GM19043 (cell line): Measurements from ENCODE around the gene ADAMTSL3.
"Not testable (repeated sequence)": the region's sequence is repeated elsewhere in the genome, so short reads cannot be mapped to it uniquely, and the experiment has no call there.

Experiments
- ATAC-seq: cut with Tn5 transposase; IDR thresholded peaks from one replicate; pipeline ENCODE4 v1.9.1; 2021; ENCODE audit warnings: low read depth; ENCODE audit not compliant: unreplicated experiment

The ADAMTSL3 gene

DNA sequence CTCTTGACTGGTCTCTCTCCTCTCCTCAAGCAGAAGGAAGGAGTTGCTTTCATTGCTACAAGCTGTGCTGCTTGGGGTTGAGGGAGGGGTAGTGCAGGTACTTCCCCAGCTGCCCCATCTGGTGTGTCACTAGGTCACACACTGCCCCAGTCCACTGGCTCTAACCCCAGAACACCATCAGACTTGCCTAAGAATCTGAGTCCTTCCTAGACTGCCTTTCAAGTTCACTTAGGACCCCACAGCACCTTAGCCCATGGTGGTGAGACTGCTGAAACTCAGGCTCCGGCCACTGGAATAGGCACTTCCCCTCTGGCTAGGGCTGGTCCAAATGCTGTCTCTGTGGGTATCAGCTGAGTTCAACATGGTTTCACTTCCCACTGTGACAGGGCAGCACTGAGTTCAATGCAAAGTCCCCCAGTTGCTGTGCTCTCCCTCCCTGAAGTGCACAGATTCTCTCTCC lies 301.9 kb downstream of the ADAMTSL3 start:
- ATAC-seq = peak; percentile 97

DNA sequence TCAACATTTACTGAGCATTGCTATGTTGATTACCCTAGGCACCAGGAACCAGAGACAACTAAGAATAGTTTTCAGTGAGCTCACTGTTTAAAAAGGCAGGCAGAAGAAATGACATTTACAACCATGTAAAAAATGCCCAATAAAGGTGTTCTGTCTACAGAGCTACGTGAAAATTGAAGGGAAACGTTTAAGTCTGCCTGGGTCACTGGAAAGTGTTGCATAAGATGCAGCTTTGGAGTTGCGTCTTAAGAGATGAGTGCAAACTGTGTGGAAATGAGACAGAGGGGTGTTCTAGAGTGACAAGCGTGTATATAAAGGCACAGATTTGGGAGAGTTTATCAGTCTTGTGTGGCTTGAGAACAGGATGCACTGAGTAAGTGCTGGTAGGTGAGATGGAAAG lies 303.0 kb downstream of the ADAMTSL3 start:
- no peak for ATAC-seq

DNA sequence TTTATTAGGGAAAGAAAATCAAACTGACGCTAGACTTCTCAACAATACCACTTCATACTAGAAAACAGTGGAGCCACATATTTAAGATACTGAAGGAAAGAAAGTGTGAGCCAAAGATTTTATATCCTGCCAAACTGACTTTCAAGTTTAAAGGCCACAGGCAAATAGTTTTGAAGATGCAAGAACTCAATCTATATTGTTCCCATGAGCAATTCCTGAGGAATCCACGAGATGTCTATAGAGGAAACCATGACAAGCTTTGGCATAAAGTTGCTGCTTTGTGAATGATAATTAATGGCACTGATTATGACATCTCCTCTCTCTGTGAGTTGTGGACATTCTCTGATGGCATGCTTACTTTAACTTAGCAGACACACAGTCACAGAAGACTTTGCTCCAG lies 305.6 kb downstream of the ADAMTSL3 start:
- no peak for ATAC-seq

DNA sequence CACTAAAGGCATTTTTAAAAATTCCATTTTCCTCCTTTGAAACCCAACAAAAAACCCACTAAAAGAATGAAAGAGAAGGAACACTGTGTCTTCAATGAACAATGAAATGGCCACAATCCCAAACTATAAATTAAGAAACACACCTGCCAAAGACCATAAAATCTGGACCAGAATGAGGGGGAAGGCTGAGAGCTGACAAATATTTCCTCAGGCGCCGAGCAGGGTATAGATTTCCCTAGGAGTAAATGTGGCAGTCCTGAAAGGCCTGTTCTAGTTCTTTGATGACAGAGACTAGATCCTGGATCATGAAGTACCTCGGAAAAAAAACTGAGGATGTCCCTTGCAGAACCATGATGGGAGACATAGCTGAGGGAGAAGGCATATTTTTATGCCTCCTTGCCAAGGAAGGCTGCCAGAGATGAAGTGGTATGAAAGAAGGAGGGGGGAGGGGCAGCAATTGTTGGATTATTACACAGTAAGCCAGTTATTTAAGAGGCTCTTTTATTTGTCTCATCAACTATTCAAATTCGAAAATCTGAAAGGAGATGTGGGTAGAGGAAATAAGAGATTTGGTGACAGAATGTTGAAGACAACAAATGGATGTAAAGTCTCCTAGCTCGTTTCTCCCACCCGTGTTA lies 306.4 kb downstream of the ADAMTSL3 start:
- no peak for ATAC-seq

DNA sequence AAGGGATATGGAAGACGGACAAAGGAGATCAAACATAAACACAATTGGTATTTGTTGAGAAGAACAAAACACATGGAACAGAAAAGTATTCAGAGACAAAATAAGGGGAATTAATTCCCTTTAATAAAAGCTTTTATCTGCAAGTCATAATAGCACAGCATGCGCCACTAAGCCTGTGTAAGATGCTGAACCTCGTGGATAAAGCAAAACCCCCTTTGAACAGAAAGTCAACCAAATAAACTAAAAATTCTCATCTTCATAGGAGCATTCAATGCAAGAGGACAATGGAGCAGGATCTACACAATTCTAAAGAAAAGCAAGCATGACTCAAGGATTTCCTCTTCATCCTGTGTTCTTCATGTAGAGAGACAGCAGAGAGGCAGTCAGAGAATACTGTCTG lies 307.4 kb downstream of the ADAMTSL3 start:
- no peak for ATAC-seq

DNA sequence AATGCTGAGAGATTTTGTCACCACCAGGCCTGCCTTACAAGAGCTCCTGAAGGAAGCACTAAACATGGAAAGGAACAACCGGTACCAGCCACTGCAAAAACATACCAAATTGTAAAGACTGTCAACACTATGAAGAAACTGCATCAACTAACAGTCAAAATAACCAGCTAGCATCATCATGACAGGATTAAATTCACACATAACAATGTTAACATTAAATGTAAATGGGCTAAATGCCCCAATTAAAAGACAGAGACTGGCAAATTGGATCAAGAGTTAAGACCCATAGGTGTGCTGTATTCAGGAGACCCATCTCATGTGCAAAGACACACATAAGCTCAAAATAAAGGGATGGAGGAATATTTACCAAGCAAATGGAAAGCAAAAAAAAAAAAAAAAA lies 311.0 kb downstream of the ADAMTSL3 start:
- ATAC-seq = not testable (repeated sequence)

DNA sequence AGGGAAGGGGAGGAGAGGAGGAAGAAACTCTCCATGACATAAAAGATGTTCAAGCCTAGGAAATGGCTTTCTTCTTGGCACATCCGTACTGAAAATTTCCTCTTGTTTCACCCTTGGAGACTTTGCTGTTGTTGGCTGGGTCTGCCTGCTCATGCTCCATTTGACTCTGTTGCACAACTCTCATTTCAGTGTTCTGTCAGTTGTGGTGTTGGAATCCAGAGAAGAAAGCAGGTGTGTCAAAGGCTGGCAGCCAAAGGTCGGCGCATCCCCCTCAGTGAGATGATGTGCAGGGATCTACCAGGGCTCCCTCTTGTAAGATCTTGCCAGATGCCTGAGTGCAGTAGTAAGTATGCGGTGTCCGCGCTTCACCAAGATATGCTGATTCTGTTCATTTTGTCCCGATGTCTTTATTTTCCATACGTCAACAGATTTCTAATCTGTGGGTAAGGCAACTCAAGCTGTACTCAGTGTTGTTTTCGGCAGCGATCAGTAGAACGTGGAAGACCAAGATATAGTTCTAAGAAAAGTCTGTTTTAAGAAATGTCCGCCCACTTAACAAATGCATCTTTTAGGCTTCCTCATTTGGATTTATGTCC lies 316.5 kb downstream of the ADAMTSL3 start:
- no peak for ATAC-seq

DNA sequence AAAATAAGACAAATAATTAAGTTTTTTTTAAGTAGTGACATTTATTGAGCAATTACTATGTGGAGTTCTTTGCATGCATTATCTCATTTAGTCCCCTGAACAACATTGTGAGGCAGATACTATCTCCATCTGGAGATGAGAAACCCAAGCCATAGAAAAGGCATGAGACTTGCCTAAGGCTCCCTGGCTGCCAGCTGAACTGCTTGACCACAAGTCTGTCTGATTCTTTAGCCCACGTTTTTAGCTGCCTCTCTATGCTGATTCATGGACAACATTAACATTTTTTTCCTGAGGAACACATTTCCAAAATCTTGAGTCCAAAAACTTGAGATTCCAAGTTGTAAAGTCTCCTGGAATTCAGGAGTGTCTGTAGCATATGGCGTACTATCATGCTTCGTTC lies 318.1 kb downstream of the ADAMTSL3 start:
- no peak for ATAC-seq

DNA sequence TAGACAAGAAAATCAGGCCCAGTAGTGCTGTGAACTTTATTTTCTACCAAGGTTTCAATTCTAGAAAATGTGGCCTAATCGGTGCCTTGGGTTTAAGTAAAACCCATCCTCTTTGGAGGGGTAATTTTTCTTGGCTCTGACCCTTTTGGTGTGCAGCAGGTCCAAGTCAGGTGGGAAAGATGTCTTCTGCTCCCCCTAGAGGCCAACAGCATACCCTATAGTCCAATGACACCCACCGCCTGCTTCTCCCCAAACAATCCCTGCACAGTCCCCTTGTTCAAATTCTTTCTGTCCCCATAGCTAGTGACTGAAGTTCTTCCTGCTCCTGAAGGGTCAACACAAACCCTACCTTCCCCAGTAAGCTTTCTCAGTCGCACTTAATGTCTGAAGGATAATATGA lies 319.9 kb downstream of the ADAMTSL3 start:
- ATAC-seq = peak; percentile 70

DNA sequence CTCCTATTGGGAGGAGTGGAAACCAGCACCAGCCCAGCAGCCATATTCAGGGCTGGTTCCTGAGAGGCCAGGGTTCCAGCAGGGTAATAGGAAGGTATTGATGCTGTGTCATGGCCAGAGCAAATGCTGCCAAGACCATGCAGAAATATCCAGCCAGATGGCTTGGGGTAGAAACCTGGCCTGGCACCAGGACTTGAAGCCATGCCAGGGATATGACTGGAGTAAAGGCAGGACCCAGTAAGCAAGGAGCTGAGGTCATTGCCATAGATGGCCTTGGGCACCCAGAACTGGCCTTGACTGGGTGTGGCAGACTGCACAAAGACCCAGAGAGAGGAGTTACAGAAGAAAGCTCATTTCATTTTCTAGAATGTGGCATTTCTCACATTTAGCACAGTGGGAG lies 324.1 kb downstream of the ADAMTSL3 start:
- ATAC-seq = no peak

DNA sequence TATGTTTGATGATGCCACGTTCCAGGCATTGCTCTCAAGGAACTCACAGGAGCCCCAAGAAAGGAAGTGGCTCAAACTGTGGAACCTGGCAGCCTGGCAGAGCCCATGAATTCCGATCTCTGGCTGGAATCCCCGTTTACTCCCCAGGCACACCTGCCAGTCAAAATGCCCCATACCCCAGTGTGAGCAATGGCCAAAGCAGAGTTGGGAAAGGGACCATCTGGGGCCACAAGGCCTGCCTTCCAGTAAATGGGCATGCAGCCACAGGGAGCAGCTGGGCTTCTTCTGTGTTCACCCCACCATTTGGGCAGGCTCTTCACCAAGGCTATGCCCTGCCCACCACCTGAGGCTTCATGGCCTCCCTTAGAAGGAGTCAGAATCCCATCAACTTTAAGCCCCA lies 324.7 kb downstream of the ADAMTSL3 start:
- ATAC-seq = no peak

DNA sequence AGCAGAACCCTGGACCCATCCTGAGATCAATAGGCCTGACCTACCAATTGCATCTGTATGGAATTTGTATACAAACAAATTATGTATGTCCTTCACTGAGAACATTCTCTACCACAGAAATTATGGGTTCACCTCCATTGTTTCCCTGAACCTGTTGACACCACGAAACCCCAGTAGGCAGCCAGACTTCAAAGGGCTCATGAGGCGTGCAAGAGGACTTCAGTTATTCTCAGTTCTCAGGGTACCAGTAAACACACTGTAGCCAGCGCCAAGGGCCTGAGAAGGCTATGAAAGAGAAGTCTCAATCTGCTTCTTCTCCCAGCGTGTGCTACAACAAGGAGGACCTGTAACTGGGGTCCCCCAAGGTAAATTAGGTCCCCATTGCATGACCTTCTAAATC lies 326.7 kb downstream of the ADAMTSL3 start:
- ATAC-seq = no peak

DNA sequence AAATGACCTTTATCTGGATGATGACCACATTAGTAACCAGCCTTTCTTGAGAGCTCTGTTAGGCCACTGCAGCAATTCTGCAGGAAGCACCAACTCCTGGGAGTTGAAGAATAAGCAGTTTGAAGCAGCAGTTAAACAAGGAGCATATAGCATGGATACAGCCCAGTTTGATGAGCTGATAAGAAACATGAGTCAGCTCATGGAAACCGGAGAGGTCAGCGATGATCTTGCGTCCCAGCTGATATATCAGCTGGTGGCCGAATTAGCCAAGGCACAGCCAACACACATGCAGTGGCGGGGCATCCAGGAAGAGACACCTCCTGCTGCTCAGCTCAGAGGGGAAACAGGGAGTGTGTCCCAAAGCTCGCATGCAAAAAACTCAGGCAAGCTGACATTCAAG lies 328.8 kb downstream of the ADAMTSL3 start:
- no peak for ATAC-seq

DNA sequence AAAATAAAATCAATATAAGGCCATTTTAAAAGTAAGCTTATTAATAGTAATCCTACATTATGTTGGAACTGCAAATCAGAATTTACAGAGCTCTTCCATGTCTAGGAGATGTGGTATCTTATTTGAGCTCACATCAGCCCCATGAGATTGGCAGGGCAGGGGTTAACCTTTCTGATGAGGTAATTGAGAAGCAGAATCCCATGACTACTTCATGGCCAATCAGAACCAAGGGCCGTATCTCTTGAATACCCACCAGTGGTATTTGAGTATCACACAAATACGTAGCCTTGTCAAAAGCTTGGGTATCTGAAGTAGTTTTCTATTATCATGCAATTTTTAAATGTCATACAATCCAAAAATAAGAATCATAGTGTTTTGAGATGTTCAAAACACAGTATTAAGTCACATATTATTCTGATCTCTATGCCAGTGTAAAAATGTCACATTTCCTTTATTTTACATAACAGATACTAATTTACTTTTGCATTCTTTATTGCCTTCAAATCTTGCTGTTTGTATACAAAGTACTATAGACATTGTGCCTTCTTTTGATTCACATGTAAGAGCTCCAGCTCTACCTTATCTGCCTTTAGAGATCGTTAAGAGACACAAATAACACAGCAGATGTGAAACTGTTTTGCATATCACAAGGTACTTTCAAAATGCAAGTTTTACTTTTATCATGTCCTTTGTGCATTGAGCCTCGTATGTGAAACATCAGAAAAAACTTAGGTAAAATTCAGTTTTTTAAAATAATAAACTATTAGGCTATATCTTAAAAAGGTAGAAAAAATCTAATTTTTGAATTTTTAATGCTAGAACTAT lies 329.9 kb downstream of the ADAMTSL3 start:
- peak; percentile 71 for ATAC-seq

DNA sequence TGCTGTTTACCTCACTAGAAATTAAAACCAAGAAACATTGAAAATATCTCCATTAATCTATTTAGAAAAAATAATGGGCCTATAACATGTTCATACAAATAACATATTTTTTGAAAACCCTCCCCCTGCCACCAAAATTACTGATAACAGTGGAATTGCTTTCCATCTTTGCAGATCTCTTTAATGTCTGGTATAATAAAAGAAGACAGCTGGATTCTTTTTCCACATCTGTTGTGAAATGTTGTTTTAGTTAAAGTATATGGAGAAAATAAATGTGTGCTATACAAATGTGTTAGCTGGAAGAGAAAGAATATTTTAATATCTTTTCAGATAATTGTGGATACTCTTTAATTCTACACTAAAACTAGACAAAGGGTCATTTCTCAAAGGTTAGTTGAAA lies 330.7 kb downstream of the ADAMTSL3 start:
- ATAC-seq = no peak

DNA sequence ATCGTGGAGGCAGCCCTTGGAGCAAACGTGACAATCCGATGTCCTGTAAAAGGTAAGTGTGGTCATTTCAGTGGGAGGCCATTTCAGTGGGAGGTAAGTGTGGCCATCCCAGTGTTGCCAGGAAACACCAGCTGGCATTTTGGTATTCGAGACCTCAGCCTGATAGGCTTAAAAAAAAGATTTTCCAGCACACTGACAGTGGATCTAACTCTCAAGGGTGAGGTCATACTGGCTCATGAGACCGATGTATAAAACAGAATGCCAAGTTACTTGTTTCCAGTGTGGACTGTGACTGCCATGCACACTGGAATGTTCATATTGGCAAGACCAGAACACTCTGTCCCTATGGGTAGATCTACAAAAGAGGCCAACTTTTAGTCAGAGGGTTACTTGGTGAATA lies 337.2 kb downstream of the ADAMTSL3 start:
- no peak for ATAC-seq

DNA sequence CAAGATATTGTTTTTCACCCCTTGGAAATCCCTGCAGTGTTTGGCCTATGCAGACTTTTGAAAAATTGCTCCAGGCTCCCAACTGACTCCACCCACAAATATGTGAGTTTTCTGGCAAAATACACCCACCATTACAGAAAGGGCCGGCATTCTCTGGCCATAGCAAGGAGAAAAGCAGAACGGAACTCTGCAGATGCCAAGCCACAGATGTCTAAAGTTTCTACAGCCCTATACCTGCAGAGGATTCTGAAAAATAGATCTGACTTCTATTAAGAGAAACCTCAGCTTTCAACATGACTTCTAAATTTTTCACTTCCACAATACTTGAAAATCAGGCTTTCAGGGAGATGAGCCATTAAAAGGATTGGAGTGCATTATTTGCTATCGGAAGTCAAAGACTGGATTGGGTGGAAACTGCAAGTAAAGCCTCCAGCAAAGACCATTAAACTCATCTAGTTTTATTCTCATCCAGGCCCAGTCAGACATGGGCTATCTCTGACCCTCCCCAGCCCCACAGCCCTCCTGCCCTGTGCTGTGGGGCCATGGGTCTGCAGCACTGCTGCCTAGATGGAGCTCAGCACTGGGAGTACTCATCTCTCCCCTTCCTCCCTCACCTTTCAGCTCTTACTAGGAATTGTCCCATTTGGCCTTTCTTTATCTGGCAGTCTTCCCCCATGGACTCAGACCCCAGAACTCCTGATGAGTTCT lies 338.6 kb downstream of the ADAMTSL3 start:
- peak; percentile 77 for ATAC-seq

DNA sequence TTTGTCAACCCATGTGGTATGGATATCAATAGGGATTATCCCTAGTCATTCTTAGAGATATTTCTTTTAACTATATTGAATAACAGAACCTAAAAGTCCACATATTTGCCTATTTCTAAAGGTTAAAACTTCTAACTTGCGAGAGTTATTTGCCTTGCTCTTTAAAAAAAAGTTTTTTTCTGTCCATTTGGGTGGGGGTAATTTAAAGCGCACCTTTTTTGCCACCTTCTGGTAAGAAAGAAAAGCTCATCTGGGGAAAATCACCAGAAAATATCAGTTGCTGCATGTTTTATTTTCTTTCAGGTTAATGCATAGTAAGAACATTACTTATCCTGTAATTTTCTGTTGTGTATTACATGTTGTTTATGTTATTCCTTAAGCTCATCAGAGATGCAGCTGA lies 339.7 kb downstream of the ADAMTSL3 start:
- ATAC-seq = no peak

DNA sequence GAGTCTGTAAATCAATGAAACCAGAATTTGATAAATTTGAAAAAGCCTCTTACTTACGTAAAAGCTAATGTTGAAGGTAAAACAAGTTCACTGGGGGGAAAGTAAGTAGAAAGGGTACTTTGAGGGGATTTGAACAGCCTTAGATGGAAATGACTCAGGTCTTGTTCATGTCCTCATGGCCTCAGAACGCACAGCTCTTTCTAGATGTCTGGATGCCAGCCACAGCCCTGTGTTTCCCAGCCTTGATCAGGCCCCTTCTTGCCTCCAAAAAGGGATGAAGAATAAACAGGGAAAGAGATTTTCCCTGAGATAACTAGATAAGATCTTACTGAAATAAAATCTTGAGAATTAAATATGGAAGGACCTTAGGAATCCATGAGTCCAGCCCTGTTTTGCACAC lies 344.6 kb downstream of the ADAMTSL3 start:
- ATAC-seq = no peak

DNA sequence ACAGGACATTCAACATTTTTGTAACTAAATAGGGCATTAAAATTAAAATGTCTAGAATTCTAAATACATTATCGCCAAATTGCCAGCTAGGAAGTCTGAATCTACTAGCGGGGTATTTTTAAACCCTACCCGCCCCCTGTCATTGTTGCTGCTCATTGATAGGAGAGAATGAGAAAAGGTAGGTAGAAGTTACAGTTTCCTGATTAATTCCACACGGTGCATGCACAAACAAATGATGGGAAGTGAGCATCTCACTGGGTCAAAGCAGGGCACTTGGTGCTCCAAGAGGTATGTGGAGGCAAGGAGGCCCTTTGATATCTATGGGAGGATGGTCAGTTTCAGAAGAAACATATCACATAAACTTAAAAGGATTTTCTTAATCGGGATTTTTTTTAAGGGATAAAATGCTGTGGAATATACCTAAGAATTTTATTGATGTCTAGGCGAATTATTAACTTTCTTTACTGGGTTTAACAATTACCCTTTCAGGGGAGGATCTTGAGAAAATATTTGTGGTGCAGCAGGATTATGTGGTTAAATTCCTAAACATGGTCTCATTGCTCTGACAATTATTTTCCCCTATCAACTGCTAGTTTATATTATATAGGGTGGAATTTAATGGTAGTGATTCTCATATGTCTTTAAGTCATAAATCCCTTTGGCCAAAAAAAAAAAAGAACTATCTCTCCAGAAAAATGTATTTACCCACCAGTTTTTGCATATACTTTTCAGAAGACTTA lies 345.6 kb downstream of the ADAMTSL3 start:
- no peak for ATAC-seq
